Effector memory CD4-positive, alpha-beta T cell (primary cell): ENCODE data around the gene ANK3.

ENCODE experiments used
- DNase-seq, 3 donors: peaks; one replicate each; pipeline ENCODE4 v3.0.0-alpha.2; 2020
- H3K27ac ChIP-seq: 2 replicates; pipeline ENCODE4 v1.7.0; 2013; ENCODE audit warnings: mild to moderate bottlenecking, low read length, moderate library complexity; ENCODE audit not compliant: insufficient read depth, poor library complexity, severe bottlenecking
- H3K27me3 ChIP-seq: replicated peaks from 2 replicates; pipeline ENCODE4 v1.7.0; 2013; ENCODE audit warnings: mild to moderate bottlenecking, low read length; ENCODE audit not compliant: insufficient read depth, control insufficient read depth, poor library complexity, severe bottlenecking
- H3K36me3 ChIP-seq: 2 replicates; pipeline ENCODE4 v1.7.0; 2013; ENCODE audit warnings: mild to moderate bottlenecking, low read length, moderate library complexity; ENCODE audit not compliant: control insufficient read depth, insufficient read depth
- H3K4me1 ChIP-seq: 2 replicates; pipeline ENCODE4 v1.7.0; 2013; ENCODE audit warnings: low read length, mild to moderate bottlenecking; ENCODE audit not compliant: control insufficient read depth, insufficient read depth, poor library complexity, severe bottlenecking
- H3K4me3 ChIP-seq: 2 replicates; pipeline ENCODE4 v1.7.0; 2013; ENCODE audit warnings: low read length, low read depth, mild to moderate bottlenecking; ENCODE audit not compliant: insufficient read depth, poor library complexity, severe bottlenecking
- H3K9me3 ChIP-seq: 2 replicates; pipeline ENCODE4 v1.7.0; 2013; ENCODE audit warnings: mild to moderate bottlenecking, low read length, moderate library complexity; ENCODE audit not compliant: control insufficient read depth

The ANK3 gene

DNA sequence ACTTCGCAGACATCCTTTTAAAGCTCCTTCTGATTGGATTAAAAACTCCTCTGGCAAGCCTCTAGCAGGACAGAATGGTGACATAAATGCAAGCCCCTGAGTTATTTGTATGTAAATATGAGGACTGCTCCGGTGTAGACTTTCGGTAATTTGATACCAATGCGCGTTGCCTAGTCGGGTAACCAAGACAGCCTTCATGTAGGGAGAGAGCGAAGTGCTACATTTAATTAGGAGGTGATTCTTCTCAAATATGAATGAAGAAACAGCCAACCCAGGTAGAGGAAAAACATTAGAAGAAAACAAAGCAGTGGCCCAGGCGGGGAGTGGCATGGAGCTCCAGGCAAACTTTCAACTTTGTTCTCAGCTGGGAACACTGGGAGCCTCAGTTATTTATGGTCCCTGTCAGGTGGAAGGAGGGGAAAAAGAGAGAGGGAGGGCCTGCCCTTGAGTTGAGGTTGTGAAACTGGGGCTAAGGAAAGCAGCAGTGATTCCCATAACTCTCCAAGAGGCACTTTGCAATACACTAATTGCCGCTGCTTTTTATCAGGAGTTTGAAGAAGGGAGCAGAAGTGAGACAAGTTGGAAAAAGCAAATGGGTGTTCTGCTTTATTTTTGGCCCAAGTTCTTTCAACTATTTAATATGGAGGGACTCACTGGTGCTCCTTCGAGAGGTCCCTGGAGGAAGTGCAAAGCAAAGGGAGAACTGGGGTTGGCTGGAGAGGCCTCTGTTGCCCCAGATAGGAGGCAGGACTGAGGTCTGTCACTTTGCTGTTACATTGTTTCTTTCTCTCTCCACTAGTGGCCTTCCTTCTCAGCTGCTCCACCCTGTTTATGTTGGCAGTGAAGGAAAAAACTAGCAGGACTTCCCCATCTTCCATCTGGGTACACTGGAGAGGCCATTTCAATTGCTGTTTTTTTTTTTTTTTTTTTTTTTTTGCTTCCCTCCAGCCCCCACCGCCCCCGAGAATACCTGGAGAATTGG, 248.7 kb downstream of the ANK3 start:
- peaks cover 6% of the 10 kb centered on the region for H3K36me3 ChIP-seq
- no peaks in the 10 kb centered on the region for H3K27me3 ChIP-seq
- no peaks in the 10 kb centered on the region for H3K4me1 ChIP-seq
- no peak for DNase-seq
- H3K9me3 ChIP-seq: no peaks in the 10 kb centered on the region
- no peak overlapping the region for H3K27ac ChIP-seq
- H3K4me3 ChIP-seq: no peak overlapping the region

DNA sequence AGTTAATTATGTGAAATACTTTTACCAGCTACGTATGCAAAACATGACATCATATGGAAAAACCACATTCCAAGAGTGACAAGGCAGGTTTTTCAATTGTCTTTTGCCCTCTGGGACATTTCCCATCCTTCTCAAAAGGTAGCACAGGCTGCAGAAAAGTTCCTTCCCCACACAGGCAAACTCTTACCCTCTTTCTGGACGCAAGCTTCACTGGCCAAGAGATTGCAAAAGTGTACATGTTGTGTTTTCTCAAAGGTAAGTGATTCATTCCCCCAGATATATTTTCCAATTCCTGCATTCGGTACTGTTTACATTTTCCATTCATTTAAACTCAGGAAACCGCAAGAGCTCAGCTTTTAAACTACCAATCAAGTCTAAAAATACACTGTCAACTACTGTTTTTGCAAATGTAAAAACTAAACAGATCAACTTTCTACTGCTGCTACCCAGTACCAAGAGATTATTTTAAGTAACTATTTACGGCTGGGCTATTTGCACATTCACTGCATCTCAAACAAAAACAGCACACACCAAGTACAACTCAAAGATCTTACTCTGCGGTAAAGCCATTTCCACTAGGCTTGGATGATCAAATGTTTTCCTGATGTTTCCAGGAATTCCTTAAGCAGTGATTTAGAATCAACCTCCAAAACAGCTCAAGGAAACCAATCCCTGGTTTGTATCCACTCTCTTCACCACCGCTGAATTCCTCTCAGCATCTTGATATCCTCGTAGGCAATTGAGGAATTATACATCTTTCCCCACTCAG, 249.7 kb downstream of the ANK3 start:
- no peak for DNase-seq

DNA sequence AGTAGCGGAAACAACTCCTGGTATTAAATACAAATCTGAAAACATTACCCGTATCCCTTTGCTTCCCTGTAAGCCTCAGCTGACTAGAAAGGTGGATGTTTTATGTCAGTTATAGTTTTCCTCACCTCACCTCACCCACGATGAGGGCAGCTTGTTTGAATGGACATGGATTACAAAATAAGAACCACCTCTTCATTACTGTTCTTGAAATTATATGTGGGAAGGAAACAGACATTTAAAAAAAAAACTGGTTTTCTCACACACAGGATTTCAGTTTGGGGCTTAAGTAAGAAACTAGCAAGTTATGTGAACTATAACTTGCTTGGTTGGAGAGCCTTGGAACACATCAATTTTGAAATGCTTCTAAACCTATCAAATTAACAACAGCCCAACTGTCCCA, 250.4 kb downstream of the ANK3 start:
- Histone ChIP-seq H3K27me3 (no peaks in the 10 kb centered on the region), H3K4me1 (no peaks in the 10 kb centered on the region), H3K36me3 (peaks cover 6% of the 10 kb centered on the region), H3K9me3 (no peaks in the 10 kb centered on the region), H3K27ac (no peak overlapping the region), H3K4me3 (no peak overlapping the region)
- no peak for DNase-seq

More for the DNA sequence above, 249.7 kb downstream of the ANK3 start:
- no peak overlapping the region for H3K4me3 ChIP-seq
- H3K27ac ChIP-seq: no peak overlapping the region
- peaks cover 6% of the 10 kb centered on the region for H3K36me3 ChIP-seq
- no peaks in the 10 kb centered on the region for H3K9me3 ChIP-seq
- no peaks in the 10 kb centered on the region for H3K27me3 ChIP-seq
- no peaks in the 10 kb centered on the region for H3K4me1 ChIP-seq

DNA sequence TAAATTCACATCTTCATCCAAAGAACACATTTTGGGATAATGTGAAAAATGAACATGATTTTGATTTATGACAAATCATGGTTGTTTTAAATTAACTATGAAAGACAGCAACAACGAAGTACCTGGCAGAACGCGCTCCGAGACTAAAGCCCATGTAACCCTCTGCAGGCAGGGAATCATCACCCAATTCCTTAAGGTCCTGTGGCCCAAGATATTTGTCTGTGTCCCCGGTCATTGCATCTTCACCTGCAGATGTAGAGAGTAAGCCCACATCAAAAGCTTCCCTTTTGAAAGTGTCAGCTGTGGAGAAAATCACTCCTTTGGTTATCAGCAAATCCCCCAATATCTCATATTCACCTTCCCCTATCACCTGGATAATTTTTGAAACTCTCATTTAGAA, 250.8 kb downstream of the ANK3 start:
- Histone ChIP-seq H3K27me3 (no peaks in the 10 kb centered on the region), H3K4me3 (no peak overlapping the region), H3K36me3 (peaks cover 6% of the 10 kb centered on the region), H3K9me3 (no peaks in the 10 kb centered on the region), H3K27ac (no peak overlapping the region), H3K4me1 (no peaks in the 10 kb centered on the region)
- no peak for DNase-seq

DNA sequence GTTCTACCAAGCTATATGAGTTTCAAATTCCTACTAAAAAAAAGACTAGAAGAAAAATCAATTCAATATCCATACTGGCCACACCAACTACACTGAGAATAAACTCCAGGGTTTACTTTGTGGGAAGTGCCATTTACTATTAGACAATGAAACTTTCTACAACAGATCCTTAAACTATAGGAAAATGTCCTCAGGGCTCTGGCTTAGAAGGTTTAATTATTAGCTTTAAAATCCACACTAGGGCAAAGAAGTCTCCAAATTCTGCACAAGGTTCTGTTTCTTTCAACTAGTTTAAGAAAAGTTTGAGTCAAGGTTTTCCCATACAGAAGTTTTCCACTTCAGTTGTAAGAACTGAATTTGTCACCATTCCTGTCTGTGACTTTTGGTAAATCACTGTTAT, 251.6 kb downstream of the ANK3 start:
- H3K36me3 ChIP-seq: peaks cover 6% of the 10 kb centered on the region
- no peak overlapping the region for H3K4me3 ChIP-seq
- no peaks in the 10 kb centered on the region for H3K27me3 ChIP-seq
- no peak overlapping the region for H3K27ac ChIP-seq
- no peaks in the 10 kb centered on the region for H3K4me1 ChIP-seq
- H3K9me3 ChIP-seq: no peaks in the 10 kb centered on the region
- DNase-seq: no peak

DNA sequence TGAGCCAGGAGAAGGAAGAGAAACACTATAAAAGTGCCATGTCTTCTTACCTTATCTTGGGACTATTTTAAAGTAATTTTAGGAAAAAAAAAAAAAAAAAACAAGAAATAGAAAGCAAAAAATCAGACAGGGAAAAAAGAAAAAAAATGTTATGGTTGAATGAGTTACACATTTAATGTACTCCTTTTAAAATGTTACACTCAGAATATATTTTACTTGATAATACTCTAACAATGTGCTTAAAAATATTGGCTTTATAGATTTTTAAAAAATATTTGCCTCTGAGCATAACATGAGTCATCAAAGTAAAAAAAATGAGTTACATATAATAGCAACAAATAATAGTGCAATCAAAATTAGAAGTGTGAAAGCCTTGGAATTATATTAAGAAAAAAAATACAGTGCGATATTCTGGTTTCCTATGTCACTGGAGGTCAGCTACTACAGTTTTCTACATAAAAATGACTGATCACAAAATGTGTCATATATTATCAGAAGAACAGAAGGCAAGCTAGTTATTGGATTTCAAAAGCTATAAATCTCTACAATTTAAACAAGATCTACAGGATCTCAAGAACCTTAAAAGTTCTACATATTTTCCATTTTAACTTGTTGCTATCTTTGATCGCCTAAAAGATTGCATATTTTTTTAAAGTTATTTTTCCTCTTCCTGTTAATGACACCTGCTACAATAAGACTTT, 252.2 kb downstream of the ANK3 start:
- no peaks in the 10 kb centered on the region for H3K27me3 ChIP-seq
- no peak overlapping the region for H3K27ac ChIP-seq
- peaks cover 6% of the 10 kb centered on the region for H3K36me3 ChIP-seq

DNA sequence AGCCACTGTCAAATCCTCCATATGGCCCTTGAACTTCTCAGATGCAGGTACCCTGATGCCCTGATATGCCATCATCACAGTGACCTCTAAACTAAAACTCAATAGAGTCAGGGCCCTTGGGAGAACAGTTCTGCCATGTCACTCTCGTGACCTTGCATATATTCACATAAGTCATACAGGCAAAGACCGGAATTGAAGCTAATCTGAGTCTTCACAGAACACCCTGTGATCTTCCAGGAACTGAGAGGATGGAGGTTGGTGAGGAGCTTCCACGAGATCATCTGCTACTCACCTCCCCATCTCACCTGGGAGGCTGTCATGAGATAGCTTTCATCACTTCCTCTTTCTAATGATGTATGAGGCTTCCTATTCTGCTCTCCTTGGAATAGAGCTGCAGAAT, 254.7 kb downstream of the ANK3 start:
- Histone ChIP-seq H3K9me3 (no peaks in the 10 kb centered on the region), H3K27me3 (no peaks in the 10 kb centered on the region), H3K4me1 (no peaks in the 10 kb centered on the region), H3K27ac (no peak overlapping the region), H3K36me3 (no peaks in the 10 kb centered on the region), H3K4me3 (no peak overlapping the region)
- no peak for DNase-seq

More for the DNA sequence above, 252.2 kb downstream of the ANK3 start:
- no peak for DNase-seq
- H3K9me3 ChIP-seq: no peaks in the 10 kb centered on the region
- H3K4me3 ChIP-seq: no peak overlapping the region
- H3K4me1 ChIP-seq: no peaks in the 10 kb centered on the region

DNA sequence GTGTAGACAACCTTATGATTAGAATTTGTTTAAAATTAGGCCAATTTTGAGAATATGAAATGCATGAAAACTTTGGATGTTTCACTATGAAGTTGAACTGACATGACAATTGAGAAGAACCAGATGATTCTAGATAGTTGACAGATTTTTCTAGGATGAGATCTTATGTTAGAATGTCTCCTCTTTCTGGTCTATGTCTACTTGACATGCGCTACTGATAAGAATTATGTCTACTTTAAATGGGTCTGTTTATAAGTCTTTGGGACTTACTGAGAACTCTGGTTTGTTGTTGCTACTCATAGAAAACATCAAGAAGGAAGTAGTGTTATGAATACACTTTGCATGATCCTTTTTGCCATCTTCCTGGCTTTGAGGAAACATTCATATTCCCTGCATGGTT, 255.1 kb downstream of the ANK3 start:
- H3K36me3 ChIP-seq: no peaks in the 10 kb centered on the region
- H3K4me1 ChIP-seq: no peaks in the 10 kb centered on the region
- no peaks in the 10 kb centered on the region for H3K27me3 ChIP-seq
- H3K4me3 ChIP-seq: no peak overlapping the region
- H3K27ac ChIP-seq: no peak overlapping the region
- DNase-seq: no peak
- no peaks in the 10 kb centered on the region for H3K9me3 ChIP-seq

DNA sequence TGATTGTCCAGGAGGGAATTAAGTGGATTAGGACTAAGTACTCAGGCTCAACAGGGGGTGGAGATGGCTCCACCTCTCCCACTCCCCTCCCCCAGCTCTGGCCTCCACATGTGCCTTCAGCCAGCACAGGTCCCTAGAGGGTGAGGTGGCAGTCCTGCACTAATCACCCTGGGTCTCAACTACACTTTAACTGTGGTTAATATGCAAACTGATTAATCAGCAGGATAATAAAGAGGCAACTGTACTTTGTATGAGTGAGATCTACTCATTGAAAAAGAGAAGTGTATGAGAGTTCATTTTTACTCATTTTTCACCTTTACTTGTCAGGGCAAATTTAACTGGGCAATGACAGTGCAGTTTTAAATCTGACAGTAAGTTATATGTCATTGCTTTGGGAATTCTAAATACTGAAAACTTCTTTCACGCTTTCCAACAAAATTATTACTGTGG, 259.5 kb downstream of the ANK3 start:
- Histone ChIP-seq H3K4me3 (no peak overlapping the region), H3K9me3 (no peaks in the 10 kb centered on the region), H3K4me1 (no peaks in the 10 kb centered on the region), H3K27me3 (no peaks in the 10 kb centered on the region), H3K27ac (no peak overlapping the region), H3K36me3 (no peaks in the 10 kb centered on the region)
- no peak for DNase-seq
